Transverse colon (tissue), 3 donors: ENCODE measurements around the gene DAZAP1.

ENCODE experiments used
- POLR2A ChIP-seq: fragments of 450-650 bp; IDR thresholded peaks from one replicate; pipeline ENCODE4 v1.6.1; 2016; ENCODE audit warnings: antibody characterized with exemption, mild to moderate bottlenecking, moderate library complexity
- POLR2AphosphoS5 ChIP-seq, 3 donors: sonication (generic); formaldehyde crosslinking; IDR thresholded peaks; one replicate each; pipeline ENCODE4 v1.6.1; 2016; ENCODE audit warnings: antibody characterized with exemption in 3 of 3

- TF ChIP-seq POLR2A (no peak), POLR2AphosphoS5 (IDR thresholded peaks at IDR 0.05) (no peak)
Measured at GRCh38 chr19:1401889-1402217, 5.5 kb upstream of the DAZAP1 start.
